HG03565 (cell line): ENCODE results near the gene MMD.
"Not testable (repeated sequence)": the region's sequence is repeated elsewhere in the genome, so short reads cannot be mapped to it uniquely, and the experiment has no call there.

Experiments used
- ATAC-seq: cut with Tn5 transposase; IDR thresholded peaks from one replicate; pipeline ENCODE4 v1.9.1; 2021; ENCODE audit warnings: mild to moderate bottlenecking, moderate library complexity; ENCODE audit not compliant: unreplicated experiment

Gene MMD

GRCh38 chr17:55395803-55396505 lies 25.7 kb downstream of the MMD start:
- no peak for ATAC-seq

DNA sequence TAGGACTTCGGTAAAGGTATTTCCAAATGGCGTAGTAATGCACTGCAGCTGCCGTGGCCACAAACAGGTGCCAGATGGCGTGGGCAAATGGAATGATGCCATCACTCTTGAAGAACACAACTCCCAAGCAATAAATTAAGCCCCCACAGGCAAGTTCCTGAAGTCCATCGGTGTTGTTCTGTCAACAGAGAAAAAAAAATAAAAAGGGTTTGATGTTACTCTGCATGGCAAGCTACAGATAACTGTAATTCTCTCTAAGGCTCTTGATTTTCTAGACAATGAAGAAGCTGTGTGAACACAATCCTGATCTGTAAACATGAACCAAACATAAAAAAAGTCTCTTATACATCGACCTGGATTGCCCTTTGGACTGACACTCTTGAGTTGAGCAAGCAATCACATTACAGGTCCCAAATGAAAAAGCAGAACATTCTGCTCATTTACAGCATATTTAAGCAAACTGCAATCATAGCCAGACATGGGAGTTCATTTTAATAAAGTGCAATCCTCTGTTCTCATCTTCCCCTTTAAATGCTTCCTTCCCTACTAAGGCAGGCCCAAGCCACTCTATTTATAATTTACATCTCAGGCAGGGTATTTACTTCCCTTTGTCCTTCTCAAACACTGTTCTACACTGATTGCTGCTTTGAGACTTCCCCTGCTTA lies 27.1 kb downstream of the MMD start:
- no peak for ATAC-seq

DNA sequence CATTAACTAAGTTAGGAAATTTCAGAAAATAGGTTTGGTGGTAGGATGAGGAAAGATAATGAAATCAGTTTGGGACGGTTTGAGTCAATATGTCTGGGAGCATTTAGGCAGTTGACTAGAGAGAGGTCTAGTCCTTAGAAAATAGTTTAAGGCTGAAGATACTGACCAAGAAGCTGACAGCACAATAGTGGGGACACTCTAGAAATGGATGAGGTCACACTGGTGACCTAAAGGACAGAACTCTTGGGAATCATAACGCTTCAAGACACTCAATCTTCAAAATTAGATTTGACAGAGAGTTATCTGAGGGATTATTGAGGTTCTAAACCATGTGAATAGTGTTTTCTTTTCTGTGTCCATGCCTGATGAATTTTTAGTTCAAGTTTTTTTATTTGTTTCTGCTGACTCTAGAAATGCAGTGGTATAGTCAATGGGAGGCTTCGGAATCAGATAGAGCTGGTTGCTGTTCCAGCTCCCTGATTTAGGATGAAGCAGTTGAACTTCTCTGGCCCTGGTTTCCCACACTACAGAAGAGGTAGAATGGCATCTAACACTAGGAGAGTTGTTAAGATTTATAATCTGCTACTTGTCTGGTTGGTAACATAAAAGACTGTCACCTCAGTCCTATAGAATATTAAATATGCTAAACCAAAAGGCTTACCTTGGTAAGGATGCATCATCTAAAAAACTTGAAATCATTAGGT lies 29.7 kb downstream of the MMD start:
- no peak for ATAC-seq

DNA sequence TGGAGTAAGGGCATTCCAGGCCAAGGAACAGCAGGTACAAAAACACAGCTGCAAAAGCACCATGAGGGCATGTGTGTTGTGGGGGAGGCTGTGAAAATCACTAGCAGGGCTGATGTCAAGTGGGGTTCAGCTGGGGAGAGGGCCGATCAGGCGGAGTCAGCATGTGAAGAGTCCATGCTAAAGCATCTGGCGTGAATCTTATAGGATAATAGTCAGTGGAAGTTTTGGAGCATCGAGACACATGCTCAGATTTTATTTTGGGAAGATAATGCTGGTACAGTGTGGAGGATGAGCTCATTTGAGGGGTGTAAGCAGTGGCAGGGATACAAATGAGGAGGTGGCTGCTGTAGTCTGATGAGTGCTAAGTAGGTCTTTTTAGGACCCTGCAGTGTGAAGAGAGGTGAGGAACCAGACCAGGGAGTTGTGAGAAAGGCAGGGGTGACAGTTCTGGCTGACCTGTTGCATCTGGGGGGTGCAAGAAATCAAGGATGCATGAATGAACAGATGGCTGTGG lies 30.3 kb downstream of the MMD start:
- ATAC-seq: no peak

GRCh38 chr17:55390364-55390977 lies 31.2 kb downstream of the MMD start:
- no peak for ATAC-seq

GRCh38 chr17:55389715-55390114 lies 31.9 kb downstream of the MMD start:
- ATAC-seq: not testable (repeated sequence)

GRCh38 chr17:55388842-55389241 lies 32.8 kb downstream of the MMD start:
- ATAC-seq: no peak

- ATAC-seq: no peak
These were observed 34.8 kb downstream of the MMD start for GRCh38 chr17:55386796-55387332.

- no peak for ATAC-seq
These were observed 36.9 kb downstream of the MMD start for GRCh38 chr17:55384643-55385232.

- no peak for ATAC-seq
These were observed 37.6 kb downstream of the MMD start for GRCh38 chr17:55383771-55384642.

GRCh38 chr17:55381017-55381770 lies 40.4 kb downstream of the MMD start:
- no peak for ATAC-seq

DNA sequence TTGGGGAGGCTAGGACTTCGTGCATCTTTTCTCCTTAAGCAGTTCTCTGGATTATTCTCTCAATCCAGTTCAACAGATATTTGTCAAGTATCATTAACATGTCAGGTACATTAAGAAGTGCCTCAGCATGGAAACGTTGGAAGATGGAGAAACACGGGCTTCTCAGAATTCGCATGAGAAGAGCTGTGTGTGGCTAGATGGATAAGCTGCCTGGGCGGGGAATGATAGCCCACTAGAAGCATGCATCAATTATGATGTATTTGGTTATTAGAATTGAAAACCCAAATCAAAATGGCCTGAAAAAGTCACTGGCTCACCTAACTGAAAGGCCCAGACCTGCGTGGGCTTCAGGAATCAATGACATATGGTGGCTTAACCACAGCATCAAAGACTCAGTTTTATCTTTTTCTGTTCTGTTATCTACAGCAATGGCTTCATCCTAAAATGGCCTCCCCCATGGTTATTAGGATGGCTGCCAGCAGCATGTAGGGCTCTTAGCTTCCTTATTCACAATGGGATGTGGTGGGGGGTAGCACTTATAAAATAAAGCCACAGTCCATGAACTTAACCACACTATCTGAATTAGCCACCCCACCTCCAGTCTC lies 43.9 kb downstream of the MMD start:
- no peak for ATAC-seq

DNA sequence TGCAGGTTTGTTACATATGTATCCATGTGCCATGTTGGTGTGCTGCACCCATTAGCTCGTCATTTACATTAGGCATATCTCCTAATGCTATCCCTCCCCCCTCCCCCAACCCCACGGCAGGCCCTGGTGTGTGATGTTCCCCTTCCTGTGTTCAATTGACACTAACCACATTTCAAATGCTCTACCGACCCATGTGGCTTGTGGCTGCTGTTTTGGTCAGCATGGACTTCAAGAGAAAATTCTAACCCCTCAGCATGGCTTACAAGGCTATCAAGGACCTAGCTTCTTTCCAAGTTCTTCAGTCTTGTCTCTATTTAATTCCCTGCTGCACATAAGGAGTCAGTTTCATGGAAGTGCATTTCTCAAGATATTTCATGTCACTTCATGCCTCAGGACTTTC lies 52.9 kb downstream of the MMD start:
- no peak for ATAC-seq

DNA sequence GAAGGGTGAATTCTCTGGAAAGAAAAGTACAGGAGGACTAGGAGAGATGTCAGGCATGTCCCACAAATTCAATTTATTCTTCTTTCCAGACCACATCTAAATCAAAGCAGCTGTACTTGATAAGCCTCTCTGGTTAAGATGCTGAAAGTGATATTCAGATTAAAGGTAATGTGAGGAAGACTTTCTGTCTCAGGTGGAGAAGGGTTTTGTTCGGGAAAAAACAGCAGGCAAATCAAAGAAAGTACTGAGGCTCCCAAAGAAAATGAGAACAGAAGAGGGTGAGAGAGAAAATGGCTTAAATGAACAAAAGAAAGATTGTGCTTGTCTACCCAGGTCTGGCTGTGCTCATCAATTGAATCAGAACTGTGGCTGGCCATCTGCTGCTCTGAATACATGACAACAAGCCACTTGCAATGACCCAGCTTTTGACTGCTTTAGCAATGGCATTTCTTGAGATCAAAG lies 55.6 kb downstream of the MMD start:
- no peak for ATAC-seq

GRCh38 chr17:55363033-55363432 lies 58.6 kb downstream of the MMD start:
- ATAC-seq: no peak

DNA sequence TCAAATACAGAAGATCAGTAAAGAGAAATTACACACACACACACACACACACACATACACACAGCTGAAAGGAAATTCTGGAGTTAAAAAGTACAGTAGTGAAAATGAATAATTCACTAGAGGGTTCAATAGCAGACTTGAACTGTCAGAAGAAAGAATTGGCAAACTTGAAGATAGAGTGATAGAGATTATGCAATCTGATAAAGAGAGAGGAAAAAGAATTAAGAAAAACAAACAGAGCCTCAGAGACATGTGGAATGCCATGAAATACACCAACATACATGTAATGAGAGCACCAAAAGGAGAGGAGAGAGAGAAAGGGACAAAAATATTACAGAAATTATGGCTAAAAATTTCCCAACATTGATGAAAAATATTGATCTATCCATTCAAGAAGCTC lies 60.7 kb downstream of the MMD start:
- ATAC-seq: no peak

- peak; percentile 97 for ATAC-seq
These were observed 65.0 kb downstream of the MMD start for GRCh38 chr17:55356434-55357328.

DNA sequence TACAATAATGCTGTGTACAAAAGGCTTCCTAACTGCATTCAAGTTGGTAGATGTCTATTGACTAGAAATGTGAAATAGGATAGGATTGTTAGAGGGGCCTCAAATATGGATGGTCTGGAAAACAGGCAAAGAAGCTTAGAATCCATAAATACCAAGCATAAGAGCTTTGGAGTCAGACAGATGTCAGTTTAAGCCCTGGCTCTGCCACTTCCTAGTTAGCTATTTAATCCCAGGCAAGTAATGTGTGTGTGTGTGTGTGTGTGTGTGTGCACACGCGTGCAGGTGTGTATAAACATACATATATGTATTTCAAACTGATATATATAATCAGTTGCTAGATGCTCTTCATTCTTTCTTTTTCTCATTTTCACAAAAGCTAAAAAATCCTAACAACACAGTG lies 66.7 kb downstream of the MMD start:
- ATAC-seq: no peak
